Stimulated activated naive CD8-positive, alpha-beta T cell treated with anti-CD3 and anti-CD28 coated beads, Interleukin-15, amount 100 ng/mL, for 72 hours (primary cell): Measurements from ENCODE around the gene CARHSP1.

Experiments used
- ATAC-seq: fragments of 150-1000 bp; cut with Tn5 transposase; 2 replicates; pipeline ENCODE4 v1.10.0; 2021; ENCODE audit warnings: mild to moderate bottlenecking, moderate library complexity
- DNase-seq, 2 donors: peaks; one replicate each; pipeline ENCODE4 v3.0.0; 2021 to 2022
- H3K27ac Mint-ChIP-seq, 2 donors: one replicate each; pipeline ENCODE4 v1.8.0; 2022; ENCODE audit warnings: mild to moderate bottlenecking in 2 of 2, mixed read lengths in 2 of 2, moderate library complexity in 2 of 2
- H3K27me3 Mint-ChIP-seq: one replicate; pipeline ENCODE4 v1.8.0; 2022; ENCODE audit warnings: mixed read lengths
- H3K4me1 Mint-ChIP-seq: one replicate; pipeline ENCODE4 v1.8.0; 2022; ENCODE audit warnings: mild to moderate bottlenecking, mixed read lengths
- H3K4me3 Mint-ChIP-seq, 2 donors: one replicate each; pipeline ENCODE4 v1.8.0; 2022; ENCODE audit warnings: mild to moderate bottlenecking in 2 of 2, mixed read lengths in 2 of 2, moderate library complexity in 1 of 2
- H3K9me3 Mint-ChIP-seq, 2 donors: one replicate each; pipeline ENCODE4 v1.8.0; 2022; ENCODE audit warnings: mixed read lengths in 2 of 2

The CARHSP1 gene

DNA sequence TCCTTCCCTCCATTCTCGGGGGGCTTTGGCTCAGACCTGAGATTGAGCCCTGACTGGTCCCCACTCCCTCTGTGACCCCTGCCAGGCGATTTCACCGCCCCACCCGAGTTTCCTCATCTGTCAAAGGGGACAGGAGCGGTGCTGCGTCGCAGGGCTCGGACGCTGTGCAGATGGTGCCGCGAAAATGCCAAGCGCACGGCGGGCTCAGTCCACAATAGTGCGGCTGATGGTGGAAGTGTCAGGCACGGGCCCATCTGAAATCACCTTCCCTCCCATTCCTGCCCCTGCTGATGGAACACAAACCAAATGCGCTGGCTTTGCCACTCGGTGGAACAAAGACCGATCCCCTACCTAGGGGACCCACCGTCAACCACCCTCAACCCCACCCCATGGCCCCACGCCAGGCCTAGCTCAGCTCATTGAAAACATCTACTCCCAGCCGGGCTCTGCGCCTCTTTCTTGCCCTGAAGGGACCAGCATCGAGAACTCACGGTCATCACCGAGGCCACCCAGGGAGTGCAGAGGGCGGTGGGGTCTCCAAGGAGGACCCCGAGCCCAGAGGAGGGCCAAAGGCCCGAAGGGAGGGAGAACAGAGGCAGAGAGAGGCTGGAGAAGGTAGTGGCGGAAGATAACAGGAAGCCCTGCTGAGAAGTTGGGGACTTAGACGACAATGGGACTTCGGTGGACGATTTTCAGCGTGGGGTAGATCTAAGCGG lies 1.4 kb downstream of the CARHSP1 start:
- DNase-seq, result peak in 1 of 2 donors; percentile 31
- H3K4me3 Mint-ChIP-seq, result peak overlapping the region; percentile 90 to 99

GRCh38 chr16:8866884-8867215 lies 2.0 kb downstream of the CARHSP1 start:
- Mint-ChIP-seq H3K4me3 (peak overlapping the region; percentile 90 to 99), H3K27ac (peak overlapping the region; percentile 75 to 98), H3K27me3 (no peaks in the 10 kb centered on the region), H3K9me3 (no peaks in the 10 kb centered on the region), H3K4me1 (peaks cover 84% of the 10 kb centered on the region)
- DNase-seq, result no peak
- ATAC-seq, result no peak

More for the DNA sequence above, 1.4 kb downstream of the CARHSP1 start:
- no peaks in the 10 kb centered on the region for H3K9me3 Mint-ChIP-seq
- no peak for ATAC-seq
- peak overlapping the region; percentile 97 to 98 for H3K27ac Mint-ChIP-seq
- no peaks in the 10 kb centered on the region for H3K27me3 Mint-ChIP-seq
- peaks cover 78% of the 10 kb centered on the region for H3K4me1 Mint-ChIP-seq

GRCh38 chr16:8866118-8866883 lies 2.5 kb downstream of the CARHSP1 start:
- DNase-seq (no peak), ATAC-seq (no peak)
- Mint-ChIP-seq H3K4me1 (peaks cover 87% of the 10 kb centered on the region), H3K9me3 (no peaks in the 10 kb centered on the region), H3K27me3 (no peaks in the 10 kb centered on the region), H3K27ac (peak overlapping the region; percentile 78 to 94), H3K4me3 (peak overlapping the region; percentile 62 to 99)

DNA sequence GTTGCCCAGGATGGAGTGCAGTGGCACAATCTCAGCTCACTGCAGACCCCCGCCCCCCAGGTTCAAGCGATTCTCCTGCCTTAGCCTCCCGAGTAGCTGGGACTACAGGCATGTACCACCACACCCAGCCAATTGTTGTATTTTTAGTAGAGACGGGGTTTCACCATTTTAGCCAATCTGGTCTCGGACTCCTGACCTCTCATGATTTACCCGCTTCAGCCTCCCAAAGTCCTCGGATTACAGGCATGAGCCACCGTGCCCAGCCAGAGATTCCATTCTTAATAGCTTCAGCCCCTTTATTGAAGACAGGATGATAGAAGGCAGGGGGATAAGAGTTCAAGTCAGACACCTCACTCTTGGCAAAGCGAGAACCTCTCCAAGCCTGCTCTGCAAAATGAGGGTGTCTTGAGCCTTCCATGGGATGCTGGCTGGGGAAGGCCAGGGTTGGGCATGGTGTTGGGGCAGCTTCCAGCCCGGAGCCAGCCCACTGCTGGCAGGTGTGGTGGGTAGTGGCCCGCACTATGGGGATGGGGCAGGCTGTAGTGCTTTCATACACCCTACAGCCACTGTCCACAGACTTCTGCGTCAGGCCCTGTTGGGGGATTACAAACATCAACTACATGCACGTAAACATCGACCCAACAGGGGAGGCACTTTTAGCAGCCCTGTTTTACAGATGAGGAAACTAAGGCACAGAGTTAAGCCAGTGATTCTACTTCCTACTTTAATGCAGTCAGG lies 3.5 kb downstream of the CARHSP1 start:
- no peaks in the 10 kb centered on the region for H3K27me3 Mint-ChIP-seq
- H3K4me3 Mint-ChIP-seq, result peak overlapping the region in 1 of 2 donors; percentile 31
- ATAC-seq (no peak), DNase-seq (no peak)
- peak overlapping the region in 1 of 2 donors; percentile 63 for H3K27ac Mint-ChIP-seq
- H3K9me3 Mint-ChIP-seq, result no peaks in the 10 kb centered on the region
- peaks cover 77% of the 10 kb centered on the region for H3K4me1 Mint-ChIP-seq

- ATAC-seq (no peak), DNase-seq (no peak)
- Mint-ChIP-seq H3K4me1 (peaks cover 75% of the 10 kb centered on the region), H3K9me3 (no peaks in the 10 kb centered on the region), H3K27ac (no peak overlapping the region), H3K27me3 (no peaks in the 10 kb centered on the region), H3K4me3 (peak overlapping the region in 1 of 2 donors; percentile 31)
Observed at GRCh38 chr16:8864480-8865110, 4.2 kb downstream of the CARHSP1 start.

DNA sequence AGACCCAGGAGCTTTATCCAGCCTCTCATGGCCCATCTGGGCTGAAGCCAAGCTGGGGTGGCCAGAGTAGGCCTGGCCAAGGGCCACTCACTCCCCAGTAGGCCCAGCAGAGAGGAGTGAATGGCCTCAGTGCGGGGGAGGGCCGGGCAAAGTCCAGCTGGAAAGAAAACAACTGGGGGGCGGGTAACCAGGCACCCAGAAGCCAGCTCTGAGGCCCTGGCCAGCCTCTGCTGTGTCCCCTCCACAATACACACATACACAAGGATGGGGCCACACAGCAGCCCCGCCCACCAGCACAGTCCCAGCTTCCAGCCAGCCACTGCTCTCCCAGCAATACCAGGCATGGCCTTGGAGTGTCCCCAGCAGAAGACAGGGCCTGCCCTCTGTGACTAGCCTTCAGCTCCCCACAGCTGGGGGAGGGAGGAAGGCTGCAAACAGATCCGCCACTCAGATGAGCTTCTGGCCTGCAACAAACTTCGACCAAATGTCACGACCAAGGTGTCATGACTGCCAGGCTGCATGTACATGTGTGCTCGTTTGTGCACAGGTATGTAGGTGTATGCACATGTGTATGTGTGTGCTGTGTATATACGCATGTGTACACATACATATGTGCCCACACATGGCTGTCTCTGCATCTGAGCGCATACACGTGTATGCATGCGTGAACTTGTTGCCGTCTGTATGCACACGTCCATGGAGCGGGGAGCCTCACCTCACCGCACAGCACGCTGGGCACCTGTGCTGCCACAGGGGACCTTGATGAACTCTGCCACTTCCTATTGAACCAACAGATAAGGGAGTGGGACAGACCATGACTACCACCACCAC lies 5.0 kb downstream of the CARHSP1 start:
- DNase-seq (no peak), ATAC-seq (no peak)
- Mint-ChIP-seq H3K27me3 (no peaks in the 10 kb centered on the region), H3K4me3 (no peak overlapping the region), H3K9me3 (no peaks in the 10 kb centered on the region), H3K27ac (peak overlapping the region in 1 of 2 donors; percentile 27), H3K4me1 (peaks cover 69% of the 10 kb centered on the region)

GRCh38 chr16:8862309-8863130 lies 6.3 kb downstream of the CARHSP1 start:
- ATAC-seq, result no peak
- no peaks in the 10 kb centered on the region for H3K9me3 Mint-ChIP-seq
- no peak overlapping the region for H3K4me3 Mint-ChIP-seq
- peak overlapping the region in 1 of 2 donors; percentile 59 for H3K27ac Mint-ChIP-seq
- peaks cover 74% of the 10 kb centered on the region for H3K4me1 Mint-ChIP-seq
- H3K27me3 Mint-ChIP-seq, result no peaks in the 10 kb centered on the region
- no peak for DNase-seq

GRCh38 chr16:8861563-8862308 lies 7.1 kb downstream of the CARHSP1 start:
- H3K9me3 Mint-ChIP-seq, result no peaks in the 10 kb centered on the region
- no peak for ATAC-seq
- DNase-seq, result no peak
- H3K4me3 Mint-ChIP-seq, result no peak overlapping the region
- peak overlapping the region in 1 of 2 donors; percentile 94 for H3K27ac Mint-ChIP-seq
- H3K27me3 Mint-ChIP-seq, result no peaks in the 10 kb centered on the region
- H3K4me1 Mint-ChIP-seq, result peaks cover 75% of the 10 kb centered on the region

GRCh38 chr16:8859913-8860881 lies 8.6 kb downstream of the CARHSP1 start:
- peaks cover 73% of the 10 kb centered on the region for H3K4me1 Mint-ChIP-seq
- H3K27me3 Mint-ChIP-seq, result no peaks in the 10 kb centered on the region
- ATAC-seq (no peak), DNase-seq (no peak)
- H3K9me3 Mint-ChIP-seq, result no peaks in the 10 kb centered on the region
- H3K27ac Mint-ChIP-seq, result peak overlapping the region in 1 of 2 donors; percentile 94
- no peak overlapping the region for H3K4me3 Mint-ChIP-seq

DNA sequence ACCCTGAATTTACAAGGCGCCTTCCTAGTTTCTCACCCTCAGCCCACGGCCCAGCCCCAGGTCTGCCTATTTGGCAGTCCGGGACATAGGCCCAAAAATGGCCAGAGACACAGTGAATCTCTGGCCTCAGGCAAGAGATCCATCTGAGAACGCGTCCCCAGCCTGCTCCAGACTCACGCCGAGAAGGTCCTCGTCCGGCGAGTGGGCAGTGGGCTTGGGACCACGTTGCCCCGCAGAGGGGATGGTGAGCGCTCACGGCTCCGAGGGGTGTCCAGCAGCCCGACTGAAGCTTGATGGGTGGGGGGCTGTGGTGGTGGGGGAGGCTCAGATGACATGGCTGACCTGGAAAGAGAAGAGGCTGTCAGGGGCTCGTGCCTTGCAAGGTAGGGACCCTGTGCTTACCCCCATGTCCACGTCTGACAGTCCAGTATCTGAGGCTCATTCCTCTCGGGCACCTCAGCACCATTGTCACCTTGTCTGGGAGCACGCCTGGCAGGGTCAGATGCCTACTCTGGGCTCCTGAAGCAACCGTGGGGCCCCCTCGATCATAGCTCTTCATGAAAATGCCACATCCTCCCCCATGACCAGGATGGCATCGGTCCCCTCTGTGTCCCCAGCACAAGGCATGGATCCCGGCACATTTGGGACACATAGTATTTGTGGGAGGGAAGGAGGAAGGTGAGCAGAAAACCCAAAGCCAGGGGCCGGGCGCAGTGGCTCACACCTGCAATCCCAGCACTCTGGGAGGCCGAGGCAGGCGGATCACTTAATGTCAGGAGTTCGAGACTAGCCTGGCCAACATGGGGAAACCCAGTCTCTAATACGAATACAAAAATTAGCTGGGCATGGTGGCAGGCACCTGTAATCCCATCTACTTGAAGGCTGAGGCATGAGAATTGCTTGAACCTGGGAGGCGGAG lies 9.6 kb downstream of the CARHSP1 start:
- Mint-ChIP-seq H3K4me3 (no peak overlapping the region), H3K4me1 (peaks cover 70% of the 10 kb centered on the region), H3K27me3 (no peaks in the 10 kb centered on the region), H3K27ac (peak overlapping the region in 1 of 2 donors; percentile 94), H3K9me3 (no peaks in the 10 kb centered on the region)
- no peak for DNase-seq
- no peak for ATAC-seq

GRCh38 chr16:8855972-8856371 lies 12.8 kb downstream of the CARHSP1 start:
- Mint-ChIP-seq H3K4me3 (no peak overlapping the region), H3K4me1 (peaks cover 47% of the 10 kb centered on the region), H3K9me3 (no peaks in the 10 kb centered on the region), H3K27ac (peak overlapping the region in 1 of 2 donors; percentile 52), H3K27me3 (no peaks in the 10 kb centered on the region)
- DNase-seq (no peak), ATAC-seq (peak; percentile 26)
